ENCODE results near the gene SLC35G4. TPM values are rescaled to one million over a fixed set of nuclear protein-coding genes. Genes with fewer than 3 reads are reported as not detected.

SLC35G4 gene
- total RNA-seq, 1 donor from 2014 or later = not detected

DNA sequence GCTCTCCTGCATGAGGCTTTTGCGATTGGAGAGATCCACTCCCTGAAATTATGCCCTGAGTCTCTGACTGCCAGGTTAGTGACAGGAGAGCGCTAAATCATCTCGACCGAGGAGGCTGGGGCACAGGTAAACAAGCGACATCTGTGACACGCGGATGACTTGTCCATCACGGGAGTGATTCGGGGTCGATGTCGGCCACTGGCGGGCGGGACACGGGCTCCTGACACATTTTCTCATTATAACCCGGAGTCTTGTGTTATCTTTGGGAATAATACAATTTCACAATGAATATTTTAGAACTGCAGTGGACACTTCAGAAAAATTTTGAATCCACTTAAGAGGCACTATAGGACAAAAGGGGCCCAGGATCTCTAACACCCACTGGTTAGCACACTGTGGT, 29.5 kb upstream of the SLC35G4 start:
- no peak overlapping the region for H3K27ac Mint-ChIP-seq
- TF ChIP-seq, protein P1, sequence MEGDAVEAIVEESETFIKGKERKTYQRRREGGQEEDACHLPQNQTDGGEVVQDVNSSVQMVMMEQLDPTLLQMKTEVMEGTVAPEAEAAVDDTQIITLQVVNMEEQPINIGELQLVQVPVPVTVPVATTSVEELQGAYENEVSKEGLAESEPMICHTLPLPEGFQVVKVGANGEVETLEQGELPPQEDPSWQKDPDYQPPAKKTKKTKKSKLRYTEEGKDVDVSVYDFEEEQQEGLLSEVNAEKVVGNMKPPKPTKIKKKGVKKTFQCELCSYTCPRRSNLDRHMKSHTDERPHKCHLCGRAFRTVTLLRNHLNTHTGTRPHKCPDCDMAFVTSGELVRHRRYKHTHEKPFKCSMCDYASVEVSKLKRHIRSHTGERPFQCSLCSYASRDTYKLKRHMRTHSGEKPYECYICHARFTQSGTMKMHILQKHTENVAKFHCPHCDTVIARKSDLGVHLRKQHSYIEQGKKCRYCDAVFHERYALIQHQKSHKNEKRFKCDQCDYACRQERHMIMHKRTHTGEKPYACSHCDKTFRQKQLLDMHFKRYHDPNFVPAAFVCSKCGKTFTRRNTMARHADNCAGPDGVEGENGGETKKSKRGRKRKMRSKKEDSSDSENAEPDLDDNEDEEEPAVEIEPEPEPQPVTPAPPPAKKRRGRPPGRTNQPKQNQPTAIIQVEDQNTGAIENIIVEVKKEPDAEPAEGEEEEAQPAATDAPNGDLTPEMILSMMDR (IDR thresholded peaks at IDR 0.05; ENCODE audit: unreplicated experiment) = no peak
- H3K27me3 Mint-ChIP-seq (ENCODE audit: low read depth) = no peaks in the 10 kb centered on the region
- H3K36me3 Mint-ChIP-seq = no peaks in the 10 kb centered on the region
- peaks cover 24% of the 10 kb centered on the region for H3K4me1 Mint-ChIP-seq
- no peak overlapping the region for H3K4me3 Mint-ChIP-seq
- H3K9me3 Mint-ChIP-seq = no peaks in the 10 kb centered on the region
- no peak for DNase-seq (ENCODE audit: low spot score in 2 of 2, unreplicated experiment in 2 of 2)

GRCh38 chr18:11581286-11581685, 28.1 kb upstream of the SLC35G4 start:
- no peaks in the 10 kb centered on the region for H3K27me3 Mint-ChIP-seq (ENCODE audit: low read depth)
- no peaks in the 10 kb centered on the region for H3K9me3 Mint-ChIP-seq
- H3K27ac Mint-ChIP-seq = no peak overlapping the region
- no peak overlapping the region for H3K4me3 Mint-ChIP-seq
- DNase-seq (ENCODE audit: low spot score in 2 of 2, unreplicated experiment in 2 of 2) = no peak
- TF ChIP-seq, protein P1 (IDR thresholded peaks at IDR 0.05; ENCODE audit: unreplicated experiment) = no peak
- H3K36me3 Mint-ChIP-seq = no peaks in the 10 kb centered on the region
- H3K4me1 Mint-ChIP-seq = peaks cover 23% of the 10 kb centered on the region

DNA sequence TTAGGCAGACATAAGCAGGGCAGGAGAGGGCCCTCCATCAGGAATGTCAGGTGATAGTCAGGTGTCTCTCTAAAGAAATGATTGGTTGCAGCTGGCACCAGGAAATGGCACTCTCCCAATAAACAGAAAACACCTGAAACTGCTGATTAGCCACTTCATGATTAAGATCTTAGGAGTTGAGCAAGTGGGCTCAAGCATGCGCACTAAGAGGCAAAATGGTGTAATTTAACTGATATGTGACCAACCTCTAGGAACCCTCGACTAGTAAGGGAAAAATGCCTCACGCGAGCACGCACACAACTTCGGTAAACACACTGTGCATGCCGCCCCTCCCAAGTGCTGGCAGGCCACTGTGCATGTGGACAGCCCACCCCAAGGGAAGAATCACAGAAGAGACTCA, 23.8 kb upstream of the SLC35G4 start:
- Mint-ChIP-seq H3K36me3 (no peaks in the 10 kb centered on the region), H3K4me3 (no peak overlapping the region), H3K27me3 (ENCODE audit: low read depth) (no peaks in the 10 kb centered on the region), H3K27ac (no peak overlapping the region), H3K9me3 (peaks cover 5% of the 10 kb centered on the region), H3K4me1 (peaks cover 16% of the 10 kb centered on the region)
- TF ChIP-seq, protein P1 (IDR thresholded peaks at IDR 0.05; ENCODE audit: unreplicated experiment) = no peak
- no peak for DNase-seq (ENCODE audit: low spot score in 2 of 2, unreplicated experiment in 2 of 2)

DNA sequence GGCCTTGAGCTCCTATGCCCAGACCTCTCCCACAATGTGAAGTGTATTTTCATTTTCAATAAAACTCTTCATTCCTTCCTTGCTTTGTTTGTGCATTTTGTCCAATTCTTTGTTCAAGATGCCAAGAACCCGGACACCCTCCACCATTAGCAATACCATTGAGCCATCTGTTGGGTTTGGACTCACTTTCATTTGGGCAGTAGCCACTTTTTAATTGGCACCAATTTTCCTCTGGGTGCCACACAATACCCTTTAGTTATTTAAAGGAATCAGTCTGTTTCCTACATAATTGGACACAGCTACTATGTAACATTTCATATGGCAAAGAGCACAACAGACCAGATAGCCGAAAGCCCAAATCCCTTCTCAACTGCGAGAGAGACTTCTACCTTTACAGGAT, 22.5 kb upstream of the SLC35G4 start:
- H3K4me1 Mint-ChIP-seq = peaks cover 11% of the 10 kb centered on the region

GRCh38 chr18:11587432-11587831, 22.0 kb upstream of the SLC35G4 start:
- Mint-ChIP-seq H3K27ac (no peak overlapping the region), H3K4me3 (no peak overlapping the region), H3K9me3 (peaks cover 8% of the 10 kb centered on the region), H3K27me3 (ENCODE audit: low read depth) (no peaks in the 10 kb centered on the region), H3K4me1 (peaks cover 11% of the 10 kb centered on the region), H3K36me3 (no peaks in the 10 kb centered on the region)
- no peak for DNase-seq (ENCODE audit: low spot score in 2 of 2, unreplicated experiment in 2 of 2)
- TF ChIP-seq, protein P1 (IDR thresholded peaks at IDR 0.05; ENCODE audit: unreplicated experiment) = no peak

More for the DNA sequence above, 22.5 kb upstream of the SLC35G4 start:
- Mint-ChIP-seq H3K9me3 (peaks cover 8% of the 10 kb centered on the region), H3K36me3 (no peaks in the 10 kb centered on the region), H3K27ac (no peak overlapping the region), H3K4me3 (no peak overlapping the region), H3K27me3 (ENCODE audit: low read depth) (no peaks in the 10 kb centered on the region)
- DNase-seq (ENCODE audit: low spot score in 2 of 2, unreplicated experiment in 2 of 2) = no peak
- TF ChIP-seq, protein P1 (IDR thresholded peaks at IDR 0.05; ENCODE audit: unreplicated experiment) = no peak

- no peak overlapping the region for H3K4me3 Mint-ChIP-seq
- H3K9me3 Mint-ChIP-seq = peaks cover 12% of the 10 kb centered on the region
- H3K27ac Mint-ChIP-seq = no peak overlapping the region
- no peaks in the 10 kb centered on the region for H3K36me3 Mint-ChIP-seq
- TF ChIP-seq, protein P1 (IDR thresholded peaks at IDR 0.05; ENCODE audit: unreplicated experiment) = no peak
- no peaks in the 10 kb centered on the region for H3K27me3 Mint-ChIP-seq (ENCODE audit: low read depth)
- peaks cover 11% of the 10 kb centered on the region for H3K4me1 Mint-ChIP-seq
- no peak for DNase-seq (ENCODE audit: low spot score in 2 of 2, unreplicated experiment in 2 of 2)
Observed at GRCh38 chr18:11587846-11588245, 21.6 kb upstream of the SLC35G4 start.

Measured in mesothelial cell of epicardium (in vitro differentiated cells).